Esophagus squamous epithelium (tissue), 5 donors: ENCODE results near the gene SRGAP1. TPM values are rescaled to one million over a fixed set of nuclear protein-coding genes. Genes with fewer than 3 reads are reported as not detected.

Experiments used
- DNase-seq: peaks from one replicate; lab custom pipeline; 2025; lab: John Stamatoyannopoulos, UW
- H3K27ac ChIP-seq, 4 donors: fragments of 200-600 bp; sonication (generic); one replicate each; pipeline ENCODE4 v1.5.1; 2016 to 2019; ENCODE audit warnings: mild to moderate bottlenecking in 1 of 4
- H3K27me3 ChIP-seq, 4 donors: fragments of 200-600 bp; sonication (generic); 1 replicate in 3 of 4; 2 replicates in 1 of 4; pipeline versions ENCODE4 v1.5.1 to v1.6.0; 2017 to 2021; ENCODE audit warnings: antibody characterized with exemption in 1 of 4
- H3K36me3 ChIP-seq, 3 donors: fragments of 200-600 bp; sonication (generic); one replicate each; pipeline ENCODE4 v1.5.1; 2016 to 2019
- H3K4me1 ChIP-seq, 3 donors: fragments of 200-600 bp; sonication (generic); one replicate each; pipeline ENCODE4 v1.5.1; 2017 to 2019
- H3K4me3 ChIP-seq, 4 donors: fragments of 200-600 bp; sonication (generic); 1 replicate in 3 of 4; 2 replicates in 1 of 4; pipeline ENCODE4 v1.5.1; 2016 to 2019; ENCODE audit warnings: mild to moderate bottlenecking in 2 of 4, moderate library complexity in 1 of 4
- H3K9me3 ChIP-seq, 3 donors: fragments of 200-600 bp; sonication (generic); one replicate each; pipeline ENCODE4 v1.5.1; 2016 to 2019
- POLR2A ChIP-seq, 4 donors: fragments of 450-650 bp; IDR thresholded peaks; one replicate each; pipeline ENCODE4 v1.6.1; 2017; ENCODE audit warnings: antibody characterized with exemption in 4 of 4, mild to moderate bottlenecking in 4 of 4, moderate library complexity in 3 of 4
- whole genome bisulfite sequencing, 2 donors: methylation state at CpG; one replicate each; pipeline ENCODE4 v1.1.5; 2018; 5-methylcytosine and 5-hydroxymethylcytosine counted together
- intact Hi-C: fragments of 100-400 bp; cut with DNase I; formaldehyde crosslinking; loops from one replicate; pipeline ENCODE4 v1.15.0; 2022
- total RNA-seq, 4 donors: library from RNA; depleted of rRNA; stranded (reverse); fragments of >200 nt; gene quantifications; one replicate each; pipeline ENCODE4 v1.1.0, GENCODE V29; 2016
- TF ChIP-seq, protein P1 (sequence below), 6 experiments: fragments of 450-650 bp in 4 of 6; fragments of 200-600 bp in 2 of 6; sonication (generic) in 2 of 6; IDR thresholded peaks; one replicate each; pipeline ENCODE4 v1.5.1; 2016 to 2019; ENCODE audit warnings: antibody characterized with exemption in 6 of 6, mild to moderate bottlenecking in 4 of 6, moderate library complexity in 4 of 6
- donor health status: DM: yes; HTN: yes; CAD: no.

SRGAP1 gene
- total RNA-seq, 4 donors from 2014 or later, result 2.0 to 5.3 (median 3.6) TPM

DNA sequence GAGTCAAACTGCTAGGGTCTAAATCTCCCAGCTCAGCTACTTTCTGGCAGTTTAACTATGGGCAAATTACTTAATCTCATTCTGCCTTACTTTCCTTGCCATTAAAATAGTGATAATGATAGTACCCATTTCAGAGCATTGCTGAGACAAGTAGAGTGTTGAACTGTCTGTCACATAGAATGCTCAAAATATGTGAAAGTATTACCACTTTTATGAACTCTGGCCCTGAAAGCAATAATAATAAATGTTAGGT, 19.9 kb downstream of the SRGAP1 start:
- Histone ChIP-seq H3K27me3 (no peaks in the 10 kb centered on the region), H3K9me3 (no peaks in the 10 kb centered on the region), H3K27ac (no peak overlapping the region), H3K36me3 (no peaks in the 10 kb centered on the region), H3K4me1 (peaks cover 0 to 6% (median 3%) of the 10 kb centered on the region in 3 donors), H3K4me3 (no peak overlapping the region)
- TF ChIP-seq, protein P1, sequence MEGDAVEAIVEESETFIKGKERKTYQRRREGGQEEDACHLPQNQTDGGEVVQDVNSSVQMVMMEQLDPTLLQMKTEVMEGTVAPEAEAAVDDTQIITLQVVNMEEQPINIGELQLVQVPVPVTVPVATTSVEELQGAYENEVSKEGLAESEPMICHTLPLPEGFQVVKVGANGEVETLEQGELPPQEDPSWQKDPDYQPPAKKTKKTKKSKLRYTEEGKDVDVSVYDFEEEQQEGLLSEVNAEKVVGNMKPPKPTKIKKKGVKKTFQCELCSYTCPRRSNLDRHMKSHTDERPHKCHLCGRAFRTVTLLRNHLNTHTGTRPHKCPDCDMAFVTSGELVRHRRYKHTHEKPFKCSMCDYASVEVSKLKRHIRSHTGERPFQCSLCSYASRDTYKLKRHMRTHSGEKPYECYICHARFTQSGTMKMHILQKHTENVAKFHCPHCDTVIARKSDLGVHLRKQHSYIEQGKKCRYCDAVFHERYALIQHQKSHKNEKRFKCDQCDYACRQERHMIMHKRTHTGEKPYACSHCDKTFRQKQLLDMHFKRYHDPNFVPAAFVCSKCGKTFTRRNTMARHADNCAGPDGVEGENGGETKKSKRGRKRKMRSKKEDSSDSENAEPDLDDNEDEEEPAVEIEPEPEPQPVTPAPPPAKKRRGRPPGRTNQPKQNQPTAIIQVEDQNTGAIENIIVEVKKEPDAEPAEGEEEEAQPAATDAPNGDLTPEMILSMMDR (IDR thresholded peaks at IDR 0.05), result no peak
- no peak for TF ChIP-seq POLR2A (IDR thresholded peaks at IDR 0.05)
- DNase-seq, result no peak
- intact Hi-C loops, result no loop called here

- H3K4me1 ChIP-seq, result peaks cover 0 to 6% (median 3%) of the 10 kb centered on the region in 3 donors
- H3K9me3 ChIP-seq, result no peaks in the 10 kb centered on the region
- no peaks in the 10 kb centered on the region for H3K36me3 ChIP-seq
- intact Hi-C loops, result no loop called here
- no peak overlapping the region for H3K27ac ChIP-seq
- H3K4me3 ChIP-seq, result no peak overlapping the region
- TF ChIP-seq, protein P1 (IDR thresholded peaks at IDR 0.05), result no peak
- no peak for TF ChIP-seq POLR2A (IDR thresholded peaks at IDR 0.05)
- no peaks in the 10 kb centered on the region for H3K27me3 ChIP-seq
- DNase-seq, result no peak
- 92% methylated on average over 8 of the region's 8 CpGs for WGBS, 2 donors
These were observed 20.9 kb downstream of the SRGAP1 start for GRCh38 chr12:63865448-63865847.

DNA sequence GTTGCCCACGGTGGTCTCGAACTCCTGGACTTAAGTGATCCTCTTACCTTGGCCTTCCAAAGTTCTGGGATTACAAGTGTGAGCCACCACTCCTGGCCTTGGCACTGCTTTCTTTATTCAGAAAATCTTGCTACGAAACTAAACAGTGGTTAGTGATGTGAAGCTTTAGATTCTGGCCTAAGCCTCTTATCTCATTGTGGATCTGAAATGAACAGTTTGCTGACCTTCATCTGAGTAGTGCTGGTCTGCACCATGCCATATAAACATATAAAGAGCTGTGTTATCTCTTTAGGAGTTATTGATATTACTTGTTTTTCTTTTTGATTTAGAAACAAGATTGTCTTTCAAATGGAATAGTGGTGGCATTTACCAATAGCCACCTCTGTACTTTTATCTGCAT, 22.6 kb downstream of the SRGAP1 start:
- H3K36me3 ChIP-seq, result no peaks in the 10 kb centered on the region
- H3K4me3 ChIP-seq, result no peak overlapping the region
- 81 to 87% methylated on average over 3 of the region's 3 CpGs for WGBS, 2 donors
- no peak overlapping the region for H3K27ac ChIP-seq
- peaks cover 0 to 6% (median 3%) of the 10 kb centered on the region in 3 donors for H3K4me1 ChIP-seq
- H3K27me3 ChIP-seq, result no peaks in the 10 kb centered on the region
- TF ChIP-seq, protein P1 (IDR thresholded peaks at IDR 0.05), result no peak
- no peak for TF ChIP-seq POLR2A (IDR thresholded peaks at IDR 0.05)
- DNase-seq, result no peak
- H3K9me3 ChIP-seq, result no peaks in the 10 kb centered on the region
- intact Hi-C loops, result no loop called here

- Histone ChIP-seq H3K9me3 (no peaks in the 10 kb centered on the region), H3K4me1 (no peaks in the 10 kb centered on the region), H3K27ac (no peak overlapping the region), H3K4me3 (no peak overlapping the region), H3K27me3 (no peaks in the 10 kb centered on the region), H3K36me3 (no peaks in the 10 kb centered on the region)
- whole genome bisulfite sequencing, 2 donors, result 80% methylated on average over 1 of the region's 1 CpG
- DNase-seq, result no peak
- intact Hi-C loops, result no loop called here
- TF ChIP-seq POLR2A (IDR thresholded peaks at IDR 0.05), result no peak
- TF ChIP-seq, protein P1 (IDR thresholded peaks at IDR 0.05), result no peak
These were observed 25.2 kb downstream of the SRGAP1 start for GRCh38 chr12:63869656-63870055.

DNA sequence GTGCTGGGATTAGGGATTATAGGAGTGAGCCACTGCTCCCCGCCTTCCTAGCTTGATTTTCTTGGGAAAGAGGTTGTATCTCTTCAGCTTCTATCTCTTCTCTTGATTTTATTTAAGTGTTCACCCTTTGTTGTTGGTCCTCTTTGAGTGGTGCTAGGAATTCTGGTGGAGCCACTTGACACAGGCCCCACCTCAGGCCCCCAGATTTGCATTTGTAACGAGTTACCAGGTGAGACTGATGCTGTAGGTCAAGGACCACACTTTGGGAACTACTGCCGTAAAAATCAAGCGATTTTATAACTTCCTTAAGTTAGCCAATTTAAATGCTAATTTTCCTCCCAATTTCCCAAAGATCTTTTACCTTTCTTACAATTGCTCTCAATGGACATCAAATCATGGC, 26.3 kb downstream of the SRGAP1 start:
- 84 to 88% methylated on average over 4 of the region's 4 CpGs for WGBS, 2 donors
- Histone ChIP-seq H3K4me1 (no peaks in the 10 kb centered on the region), H3K9me3 (no peaks in the 10 kb centered on the region), H3K4me3 (no peak overlapping the region), H3K27ac (no peak overlapping the region), H3K27me3 (no peaks in the 10 kb centered on the region), H3K36me3 (no peaks in the 10 kb centered on the region)
- intact Hi-C loops, result no loop called here
- DNase-seq, result no peak
- TF ChIP-seq, protein P1 (IDR thresholded peaks at IDR 0.05), result no peak
- no peak for TF ChIP-seq POLR2A (IDR thresholded peaks at IDR 0.05)
